ENCODE data around the gene MIF4GD.

Gene MIF4GD

GRCh38 chr17:75272848-75273184, 1.8 kb upstream of the MIF4GD start:
- H3K4me1 ChIP-seq (ENCODE audit: control insufficient read depth in 1 of 2, insufficient read depth in 2 of 2, low read length in 2 of 2): peaks cover 4 to 10% of the 10 kb centered on the region in 2 experiments
- no peak overlapping the region for H4K8ac ChIP-seq (ENCODE audit: low read depth, low read length)
- H4K12ac ChIP-seq (ENCODE audit: low read depth, low read length): no peak overlapping the region
- H3K23ac ChIP-seq (ENCODE audit: low read length): no peak overlapping the region
- no peak overlapping the region for H3K4me3 ChIP-seq (ENCODE audit: low read depth, low read length)
- no peak overlapping the region for H3K14ac ChIP-seq (ENCODE audit: low read length)
- no peak overlapping the region for H2BK12ac ChIP-seq (ENCODE audit: low read length)
- no peak overlapping the region for H2AFZ ChIP-seq (ENCODE audit: insufficient read depth, low read length, poor library complexity)
- peaks cover 2% of the 10 kb centered on the region for H3K9me3 ChIP-seq (ENCODE audit: insufficient read depth, low read depth, low read length)
- no peak overlapping the region for H3K27ac ChIP-seq (ENCODE audit: low read depth, low read length)
- no peak for DNase-seq
- no CpG with 5 or more reads among the region's 3 CpGs for WGBS (ENCODE audit: extremely low coverage, insufficient coverage, insufficient read length)
- H3K79me1 ChIP-seq (ENCODE audit: low read length): peaks cover 10% of the 10 kb centered on the region
- no peak overlapping the region for H2BK5ac ChIP-seq (ENCODE audit: low read depth, low read length, poor library complexity)
- no peak overlapping the region for H2BK120ac ChIP-seq (ENCODE audit: insufficient read depth, low read length, poor library complexity)
- no peak overlapping the region for H2AK5ac ChIP-seq (ENCODE audit: low read length)
- H3K9ac ChIP-seq (ENCODE audit: low read length): no peak overlapping the region
- H3K36me3 ChIP-seq (ENCODE audit: control insufficient read depth in 1 of 2, insufficient read depth in 2 of 2, low read length in 2 of 2): peaks cover 3% of the 10 kb centered on the region in 2 experiments
- no peaks in the 10 kb centered on the region for H3K27me3 ChIP-seq (ENCODE audit: insufficient read depth, low read length)
- no peak overlapping the region for H3K4ac ChIP-seq (ENCODE audit: low read depth, low read length)
- no peak overlapping the region for H3K4me2 ChIP-seq (ENCODE audit: low read length)
- peaks cover 5% of the 10 kb centered on the region for H3K79me2 ChIP-seq (ENCODE audit: control insufficient read depth, insufficient read depth, low read length, poor library complexity)
- H4K91ac ChIP-seq (ENCODE audit: low read depth, low read length): no peak overlapping the region
- no peak overlapping the region for H3K18ac ChIP-seq (ENCODE audit: low read length)

DNA sequence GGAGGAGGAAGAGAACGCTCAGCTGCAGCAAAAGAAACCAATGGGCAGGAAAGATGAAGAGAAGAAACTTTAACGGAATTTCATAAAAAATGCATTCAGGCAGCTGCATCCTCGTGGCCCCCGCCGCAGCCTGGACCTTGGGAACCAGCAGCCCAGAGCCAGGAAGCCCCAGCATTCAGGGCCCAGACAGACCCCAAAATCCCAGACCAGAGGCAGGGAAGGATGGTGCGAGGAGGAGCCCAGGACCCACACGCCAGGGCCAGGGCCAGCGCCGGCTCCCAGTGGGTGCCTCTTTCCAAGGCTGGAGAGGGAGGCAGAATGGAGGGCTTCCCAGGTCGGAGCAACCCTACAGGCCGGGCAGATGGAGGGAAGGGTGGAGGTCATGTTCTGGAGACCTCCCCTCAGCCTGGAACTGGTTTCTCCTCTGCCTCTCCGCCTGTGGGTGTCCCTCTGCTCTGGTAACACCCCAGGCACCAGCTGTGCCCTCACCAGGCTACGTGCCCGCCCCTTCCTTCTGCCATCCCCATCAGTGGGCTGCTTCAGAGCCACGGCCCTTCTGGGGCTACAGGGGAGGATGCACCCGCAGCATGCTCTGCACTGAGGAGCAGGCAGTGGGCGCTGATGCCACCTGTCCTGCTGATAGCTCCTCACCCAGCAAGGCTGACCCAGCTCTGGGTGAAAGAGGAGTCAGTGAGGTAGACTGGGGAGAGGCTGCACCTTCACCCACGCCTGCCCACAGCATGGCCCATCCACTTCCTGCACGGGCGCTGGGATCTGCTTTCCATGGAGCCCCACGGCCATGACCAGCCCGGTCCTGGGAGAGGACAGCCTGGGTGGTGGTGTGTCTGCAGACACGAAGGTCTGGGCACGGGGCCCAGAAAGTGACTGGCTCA, 1.2 kb upstream of the MIF4GD start:
- H2BK12ac ChIP-seq (ENCODE audit: low read length): no peak overlapping the region
- H3K9ac ChIP-seq (ENCODE audit: low read length): no peak overlapping the region
- no peaks in the 10 kb centered on the region for H3K27me3 ChIP-seq (ENCODE audit: insufficient read depth, low read length)
- DNase-seq: no peak
- H2BK5ac ChIP-seq (ENCODE audit: low read depth, low read length, poor library complexity): no peak overlapping the region
- peaks cover 2% of the 10 kb centered on the region for H3K9me3 ChIP-seq (ENCODE audit: insufficient read depth, low read depth, low read length)
- no CpG with 5 or more reads among the region's 24 CpGs for WGBS (ENCODE audit: extremely low coverage, insufficient coverage, insufficient read length)
- H3K27ac ChIP-seq (ENCODE audit: low read depth, low read length): no peak overlapping the region
- no peak overlapping the region for H3K18ac ChIP-seq (ENCODE audit: low read length)
- no peak overlapping the region for H2BK120ac ChIP-seq (ENCODE audit: insufficient read depth, low read length, poor library complexity)
- peak overlapping the region; percentile 9 for H4K8ac ChIP-seq (ENCODE audit: low read depth, low read length)
- no peak overlapping the region for H3K14ac ChIP-seq (ENCODE audit: low read length)
- peaks cover 5% of the 10 kb centered on the region for H3K79me2 ChIP-seq (ENCODE audit: control insufficient read depth, insufficient read depth, low read length, poor library complexity)
- no peak overlapping the region for H3K4ac ChIP-seq (ENCODE audit: low read depth, low read length)
- peaks cover 2 to 12% of the 10 kb centered on the region in 2 experiments for H3K4me1 ChIP-seq (ENCODE audit: control insufficient read depth in 1 of 2, insufficient read depth in 2 of 2, low read length in 2 of 2)
- H3K36me3 ChIP-seq (ENCODE audit: control insufficient read depth in 1 of 2, insufficient read depth in 2 of 2, low read length in 2 of 2): peaks cover 3% of the 10 kb centered on the region in 2 experiments
- no peak overlapping the region for H4K12ac ChIP-seq (ENCODE audit: low read depth, low read length)
- H3K79me1 ChIP-seq (ENCODE audit: low read length): peaks cover 10% of the 10 kb centered on the region
- H2AFZ ChIP-seq (ENCODE audit: insufficient read depth, low read length, poor library complexity): peak overlapping the region; percentile 85
- H2AK5ac ChIP-seq (ENCODE audit: low read length): no peak overlapping the region
- H4K91ac ChIP-seq (ENCODE audit: low read depth, low read length): no peak overlapping the region
- H3K4me3 ChIP-seq (ENCODE audit: low read depth, low read length): peak overlapping the region; percentile 84
- H3K4me2 ChIP-seq (ENCODE audit: low read length): peak overlapping the region; percentile 89
- no peak overlapping the region for H3K23ac ChIP-seq (ENCODE audit: low read length)

- H4K91ac ChIP-seq (ENCODE audit: low read depth, low read length): peak overlapping the region; percentile 77
- H3K9ac ChIP-seq (ENCODE audit: low read length): peak overlapping the region; percentile 60
- peak; percentile 68 to 88 for DNase-seq
- H3K4me1 ChIP-seq (ENCODE audit: control insufficient read depth in 1 of 2, insufficient read depth in 2 of 2, low read length in 2 of 2): peaks cover 0 to 10% of the 10 kb centered on the region in 2 experiments
- peak overlapping the region; percentile 23 for H2BK120ac ChIP-seq (ENCODE audit: insufficient read depth, low read length, poor library complexity)
- peak overlapping the region; percentile 93 for H4K8ac ChIP-seq (ENCODE audit: low read depth, low read length)
- H3K27ac ChIP-seq (ENCODE audit: low read depth, low read length): no peak overlapping the region
- peak overlapping the region; percentile 5 for H3K4ac ChIP-seq (ENCODE audit: low read depth, low read length)
- no peaks in the 10 kb centered on the region for H3K27me3 ChIP-seq (ENCODE audit: insufficient read depth, low read length)
- H2AK5ac ChIP-seq (ENCODE audit: low read length): no peak overlapping the region
- peak overlapping the region; percentile 89 for H3K4me2 ChIP-seq (ENCODE audit: low read length)
- peak overlapping the region; percentile 85 for H2AFZ ChIP-seq (ENCODE audit: insufficient read depth, low read length, poor library complexity)
- H3K14ac ChIP-seq (ENCODE audit: low read length): peak overlapping the region; percentile 92
- peaks cover 5% of the 10 kb centered on the region for H3K79me2 ChIP-seq (ENCODE audit: control insufficient read depth, insufficient read depth, low read length, poor library complexity)
- no peak overlapping the region for H2BK12ac ChIP-seq (ENCODE audit: low read length)
- H3K36me3 ChIP-seq (ENCODE audit: control insufficient read depth in 1 of 2, insufficient read depth in 2 of 2, low read length in 2 of 2): peaks cover 10 to 11% of the 10 kb centered on the region in 2 experiments
- peak overlapping the region; percentile 57 for H4K12ac ChIP-seq (ENCODE audit: low read depth, low read length)
- no CpG with 5 or more reads among the region's 74 CpGs for WGBS (ENCODE audit: extremely low coverage, insufficient coverage, insufficient read length)
- no peak overlapping the region for H3K23ac ChIP-seq (ENCODE audit: low read length)
- peak overlapping the region; percentile 84 for H3K4me3 ChIP-seq (ENCODE audit: low read depth, low read length)
- H3K18ac ChIP-seq (ENCODE audit: low read length): peak overlapping the region; percentile 87
- H3K9me3 ChIP-seq (ENCODE audit: insufficient read depth, low read depth, low read length): peaks cover 2% of the 10 kb centered on the region
- H3K79me1 ChIP-seq (ENCODE audit: low read length): peaks cover 10% of the 10 kb centered on the region
- H2BK5ac ChIP-seq (ENCODE audit: low read depth, low read length, poor library complexity): peak overlapping the region; percentile 4
Measured at GRCh38 chr17:75271233-75271954, 363 bp upstream of the MIF4GD start.

DNA sequence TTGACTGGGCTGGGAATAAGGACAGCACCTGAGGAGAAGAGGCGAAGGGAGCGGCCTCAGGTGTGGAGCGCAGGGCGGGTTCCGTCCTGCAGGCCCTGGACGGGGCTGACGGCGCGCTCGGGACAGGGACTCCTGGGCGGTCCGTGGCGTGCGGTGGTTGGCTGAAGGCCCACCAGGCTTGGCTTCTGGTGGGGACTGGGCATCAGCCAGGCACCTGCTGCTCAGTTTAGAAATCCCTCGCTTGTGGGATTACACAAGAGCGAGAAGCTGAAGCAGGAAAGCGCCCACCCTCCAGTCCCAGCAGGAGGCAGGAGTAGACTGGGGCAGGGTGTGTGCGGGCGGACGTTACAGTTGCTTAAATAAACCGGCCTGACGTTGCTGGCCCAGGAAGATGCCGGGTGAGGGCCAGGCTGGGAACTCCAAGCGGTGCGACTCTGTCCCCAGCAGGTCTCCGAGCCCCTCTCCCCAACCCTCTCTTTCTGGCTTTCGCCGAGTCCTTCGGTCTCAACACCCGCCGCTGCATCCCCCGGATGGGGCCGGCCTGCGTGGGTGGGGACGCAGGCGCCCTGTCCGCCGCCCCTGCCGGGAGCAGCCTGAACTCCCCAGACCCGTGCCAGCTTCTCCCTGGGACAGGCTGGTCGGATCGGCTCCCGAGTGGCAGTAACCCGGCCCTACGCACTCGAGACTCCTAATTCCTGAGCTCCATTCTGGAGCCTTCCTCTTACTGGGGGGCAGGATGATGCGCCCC, 639 bp downstream of the MIF4GD start:
- peak overlapping the region; percentile 90 for H3K4me3 ChIP-seq (ENCODE audit: low read depth, low read length)
- H3K79me1 ChIP-seq (ENCODE audit: low read length): peaks cover 10% of the 10 kb centered on the region
- peaks cover 0 to 10% of the 10 kb centered on the region in 2 experiments for H3K4me1 ChIP-seq (ENCODE audit: control insufficient read depth in 1 of 2, insufficient read depth in 2 of 2, low read length in 2 of 2)
- H3K18ac ChIP-seq (ENCODE audit: low read length): no peak overlapping the region
- DNase-seq: peak; percentile 82 to 86
- peaks cover 5% of the 10 kb centered on the region for H3K79me2 ChIP-seq (ENCODE audit: control insufficient read depth, insufficient read depth, low read length, poor library complexity)
- no CpG with 5 or more reads among the region's 47 CpGs for WGBS (ENCODE audit: extremely low coverage, insufficient coverage, insufficient read length)
- peaks cover 17 to 20% of the 10 kb centered on the region in 2 experiments for H3K36me3 ChIP-seq (ENCODE audit: control insufficient read depth in 1 of 2, insufficient read depth in 2 of 2, low read length in 2 of 2)
- H3K27me3 ChIP-seq (ENCODE audit: insufficient read depth, low read length): no peaks in the 10 kb centered on the region
- H2BK12ac ChIP-seq (ENCODE audit: low read length): no peak overlapping the region
- H4K8ac ChIP-seq (ENCODE audit: low read depth, low read length): peak overlapping the region; percentile 81
- peaks cover 2% of the 10 kb centered on the region for H3K9me3 ChIP-seq (ENCODE audit: insufficient read depth, low read depth, low read length)
- H3K27ac ChIP-seq (ENCODE audit: low read depth, low read length): no peak overlapping the region
- H3K23ac ChIP-seq (ENCODE audit: low read length): no peak overlapping the region
- H3K9ac ChIP-seq (ENCODE audit: low read length): peak overlapping the region; percentile 80
- H3K4ac ChIP-seq (ENCODE audit: low read depth, low read length): peak overlapping the region; percentile 24
- H2AFZ ChIP-seq (ENCODE audit: insufficient read depth, low read length, poor library complexity): peak overlapping the region; percentile 86
- H3K14ac ChIP-seq (ENCODE audit: low read length): peak overlapping the region; percentile 29
- H3K4me2 ChIP-seq (ENCODE audit: low read length): peak overlapping the region; percentile 96
- H4K12ac ChIP-seq (ENCODE audit: low read depth, low read length): peak overlapping the region; percentile 41
- H4K91ac ChIP-seq (ENCODE audit: low read depth, low read length): peak overlapping the region; percentile 41
- no peak overlapping the region for H2AK5ac ChIP-seq (ENCODE audit: low read length)
- H2BK120ac ChIP-seq (ENCODE audit: insufficient read depth, low read length, poor library complexity): peak overlapping the region; percentile 44
- H2BK5ac ChIP-seq (ENCODE audit: low read depth, low read length, poor library complexity): peak overlapping the region; percentile 11

All from trophoblast cell (in vitro differentiated cells and primary cell).